SW 1271 (cell line): Measurements from ENCODE around the gene LENG9.

ENCODE experiments used
- DNase-seq, 2 experiments: peaks; one replicate each; lab custom pipeline; 2025; lab: John Stamatoyannopoulos, UW

Gene LENG9

DNA sequence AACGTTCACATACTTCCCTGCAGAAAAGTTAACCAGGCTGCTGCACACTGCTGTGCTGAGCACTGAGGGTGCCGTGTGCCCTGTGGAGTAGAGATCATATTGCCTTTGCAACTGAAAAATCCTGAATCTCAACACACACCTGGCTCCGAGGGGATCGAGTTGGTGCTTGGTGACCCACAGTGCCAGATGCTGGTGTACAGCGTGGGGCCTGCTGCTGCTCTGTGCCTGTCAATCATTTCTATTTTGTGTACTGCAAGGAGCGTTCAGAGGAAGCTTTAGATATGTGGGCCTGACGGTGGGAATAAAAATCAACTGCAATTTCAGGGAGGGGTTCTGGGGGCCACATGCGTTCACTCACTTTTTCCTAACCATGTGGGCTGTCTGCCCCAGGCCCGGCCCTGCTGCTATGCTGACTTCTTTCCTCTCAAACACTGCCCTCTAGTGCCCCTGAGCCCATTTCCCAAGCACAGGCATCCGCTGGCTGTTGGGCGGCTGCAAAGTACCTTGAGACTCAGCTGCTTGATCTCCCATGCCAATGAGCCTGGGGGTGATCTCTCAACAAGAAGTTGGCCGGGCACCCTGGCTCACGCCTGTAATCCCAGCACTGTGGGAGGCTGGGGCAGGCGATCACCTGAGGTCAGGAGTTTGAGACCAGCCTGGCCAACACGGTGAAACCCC is 24.3 kb downstream of the LENG9 start:
- no peak for DNase-seq

GRCh38 chr19:54436628-54437252 is 26.8 kb downstream of the LENG9 start:
- no peak for DNase-seq

DNA sequence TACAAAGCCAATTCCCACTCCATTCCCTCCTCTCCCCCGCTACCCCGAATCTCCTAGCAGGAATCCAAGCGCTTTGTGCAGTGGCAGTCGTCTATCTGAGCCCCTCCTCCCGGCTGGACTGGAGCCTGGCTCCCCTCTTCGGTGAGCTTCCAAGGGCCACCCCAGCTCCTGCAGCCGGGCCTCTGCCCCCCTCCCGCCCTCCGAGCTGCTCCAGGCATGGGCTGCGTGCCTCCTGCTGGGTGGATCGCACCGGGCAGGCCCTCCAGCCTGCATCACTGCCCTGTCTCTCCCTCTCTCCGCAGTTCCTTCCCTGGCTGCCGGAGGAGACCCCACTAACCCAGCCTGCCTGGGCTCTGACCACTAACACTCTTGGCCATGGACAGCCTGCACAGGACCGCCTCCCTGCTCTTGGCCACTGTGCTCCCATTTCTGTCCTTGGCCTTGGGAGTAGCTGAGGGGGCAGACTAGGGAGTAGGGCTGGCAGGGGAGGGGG is 27.5 kb downstream of the LENG9 start:
- no peak for DNase-seq

GRCh38 chr19:54435551-54436016 is 28.0 kb downstream of the LENG9 start:
- no peak for DNase-seq

GRCh38 chr19:54434873-54435214 is 28.7 kb downstream of the LENG9 start:
- DNase-seq: no peak

DNA sequence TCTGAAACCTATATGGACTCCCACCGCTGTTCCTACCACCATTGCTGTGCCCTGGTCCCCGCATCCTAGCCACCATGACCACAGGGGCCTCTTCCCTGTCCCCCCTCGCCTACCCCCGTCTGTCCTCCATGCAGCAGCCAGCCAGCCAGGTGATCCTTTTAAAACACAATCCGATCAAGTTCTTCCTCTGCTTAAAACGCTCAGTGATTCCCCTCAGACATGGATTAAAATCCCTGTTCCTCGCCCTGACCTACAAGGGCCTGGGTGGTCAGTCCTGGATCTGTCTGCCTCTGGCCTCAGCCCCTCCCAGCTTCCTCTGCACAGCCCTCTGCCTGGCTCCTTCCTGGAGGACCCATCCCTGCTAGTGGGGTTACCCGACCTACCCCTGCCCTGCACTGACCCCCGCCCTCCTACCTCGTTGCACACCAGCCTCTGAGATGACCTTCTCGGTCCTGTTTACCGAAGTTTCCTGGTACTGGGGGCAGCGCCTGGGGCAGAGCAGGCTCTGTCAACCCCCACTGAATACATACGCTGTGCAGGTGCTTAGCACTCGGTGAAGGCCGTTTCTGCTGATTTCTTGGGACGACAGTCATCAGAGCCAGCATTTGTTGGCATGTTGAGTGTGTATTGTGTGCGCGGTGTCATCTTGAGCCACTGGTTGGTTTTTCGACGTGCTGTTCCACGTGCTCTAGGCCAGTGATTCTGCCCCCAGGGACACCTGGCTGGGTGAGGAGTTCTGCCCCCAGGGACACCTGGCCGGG is 29.3 kb downstream of the LENG9 start:
- DNase-seq: no peak

GRCh38 chr19:54433697-54434096 is 29.9 kb downstream of the LENG9 start:
- DNase-seq: no peak

DNA sequence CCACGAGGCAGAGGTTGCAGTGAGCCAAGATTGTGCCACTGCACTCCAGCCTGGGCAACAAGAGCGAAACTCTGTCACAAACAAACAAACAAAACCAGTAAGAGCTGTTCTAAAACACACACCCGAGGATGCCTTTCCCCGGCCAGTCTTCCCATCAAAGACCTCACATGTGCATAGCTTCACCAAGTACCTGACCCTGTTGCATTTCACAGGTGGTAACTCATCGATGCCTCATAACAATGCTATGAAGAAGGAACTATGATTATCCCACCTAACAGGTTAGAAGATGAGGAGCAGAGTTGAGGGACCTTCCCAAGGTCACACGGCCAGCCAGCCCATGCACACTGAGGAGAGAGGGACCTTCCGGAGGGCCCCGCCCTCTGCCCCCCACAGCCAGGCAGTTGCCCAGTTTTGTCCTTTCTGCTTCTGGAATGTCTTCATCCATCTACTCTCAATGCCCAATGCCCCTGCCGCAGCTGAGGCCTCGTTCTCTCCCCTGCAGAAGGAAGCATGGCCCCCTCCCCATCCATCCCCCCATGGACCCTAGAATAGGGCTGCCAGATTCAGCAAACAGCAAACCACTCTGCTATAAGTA is 31.3 kb downstream of the LENG9 start:
- no peak for DNase-seq

DNA sequence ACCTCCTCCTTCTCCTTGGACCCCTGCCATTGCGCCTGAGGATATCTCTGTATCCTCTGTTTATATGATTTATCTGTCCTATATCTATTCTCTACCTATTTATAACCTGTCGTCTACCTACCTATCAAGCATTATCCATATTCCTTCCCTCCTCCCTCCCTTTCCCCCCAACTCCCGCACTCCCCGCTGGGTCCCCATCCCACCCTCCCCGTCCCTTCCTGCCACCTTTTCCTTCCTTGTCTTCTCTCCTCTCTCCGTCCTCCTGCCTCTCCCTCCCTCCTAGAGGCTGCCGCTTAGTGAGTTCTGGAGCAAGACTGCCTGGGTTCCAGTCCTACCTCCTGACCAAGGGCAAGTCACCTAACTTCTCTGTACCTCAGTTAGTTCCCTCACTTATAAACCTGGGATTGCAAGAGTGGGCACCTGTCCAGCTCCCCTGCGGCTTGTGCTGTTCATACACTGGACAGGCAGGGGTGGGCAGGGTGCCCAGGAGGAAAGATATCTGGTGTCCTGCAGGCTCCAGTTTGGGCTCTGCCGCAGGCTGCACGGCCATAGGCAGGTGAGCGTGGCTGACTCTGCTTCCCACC is 32.2 kb downstream of the LENG9 start:
- DNase-seq: no peak

DNA sequence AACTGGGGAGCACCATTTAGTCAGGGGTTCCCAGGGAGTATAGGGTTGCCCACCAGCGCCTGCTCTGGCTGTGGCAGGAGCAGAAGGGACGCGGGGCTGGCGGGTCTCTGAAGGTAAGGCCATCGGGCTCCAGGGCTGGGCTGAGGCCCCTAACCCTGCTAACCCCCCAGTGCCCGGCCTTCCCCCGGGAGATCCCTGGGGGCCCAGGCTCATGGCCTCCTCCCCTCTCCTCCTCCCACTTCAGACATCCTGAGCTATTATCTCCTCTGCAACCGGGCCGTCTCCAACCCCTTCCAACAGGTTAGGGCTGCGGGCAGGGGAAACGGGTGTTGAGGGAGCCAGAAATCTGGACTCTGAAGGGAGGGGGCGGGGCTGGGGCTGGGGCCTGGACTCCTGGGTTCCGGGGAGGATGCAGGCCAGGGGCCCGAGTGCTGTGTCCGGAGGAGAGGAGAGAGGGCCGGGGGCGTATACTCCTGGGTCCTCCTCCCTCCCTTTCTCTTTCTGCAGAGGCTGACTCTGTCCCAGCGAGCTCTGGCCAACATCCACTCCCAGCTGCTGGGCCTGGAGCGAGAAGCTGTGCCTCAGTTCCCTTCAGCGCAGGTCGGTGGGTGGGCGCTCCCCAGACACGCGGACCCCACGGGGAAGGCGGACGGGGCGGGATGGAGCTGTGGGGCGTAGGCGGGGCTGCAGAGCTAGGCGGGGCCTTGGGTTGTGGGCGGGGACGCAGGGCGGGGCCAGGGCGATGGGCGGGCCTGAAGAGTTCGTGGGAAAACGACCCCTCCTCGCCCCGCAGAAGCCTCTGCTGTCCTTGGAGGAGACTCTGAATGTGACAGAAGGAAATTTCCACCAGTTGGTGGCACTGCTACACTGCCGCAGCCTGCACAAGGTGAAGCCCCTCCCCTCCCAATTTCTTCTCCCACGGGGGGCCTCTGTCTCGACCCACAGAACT is 33.0 kb downstream of the LENG9 start:
- DNase-seq: no peak

DNA sequence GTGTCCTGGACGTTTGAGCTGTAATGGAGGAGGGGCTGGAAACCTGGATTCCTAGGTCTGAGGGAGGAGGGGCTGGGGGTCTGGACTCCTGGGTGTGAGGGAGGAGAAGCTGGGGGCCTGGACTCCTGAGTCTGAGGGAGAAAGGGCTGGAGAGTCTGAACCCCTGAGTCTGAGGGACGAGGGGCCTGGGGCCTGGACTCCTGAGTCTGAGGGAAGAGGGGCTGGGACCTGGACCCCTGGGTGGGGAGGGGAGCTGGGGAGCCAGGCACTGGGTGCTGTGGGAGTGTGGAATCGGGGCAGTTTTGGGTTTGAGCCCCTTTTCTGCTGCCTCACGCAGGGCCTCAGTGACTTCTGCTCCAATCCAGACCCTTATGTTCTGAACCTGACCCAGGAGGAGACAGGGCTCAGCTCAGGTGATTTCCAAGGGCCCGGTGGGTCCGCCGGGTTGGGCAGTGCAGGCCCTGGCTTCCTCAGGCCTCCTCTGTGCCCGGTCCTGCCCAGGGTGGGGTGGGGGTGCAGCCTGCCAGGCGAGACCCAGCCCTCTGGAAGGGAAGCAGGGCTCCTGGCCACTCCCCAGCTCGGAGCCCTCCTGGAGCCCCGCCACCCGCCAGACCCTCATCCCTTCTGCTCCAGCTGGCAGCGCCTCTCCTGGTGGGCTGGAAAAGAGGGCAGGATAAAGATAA is 33.9 kb downstream of the LENG9 start:
- no peak for DNase-seq

- DNase-seq: no peak
Observed at GRCh38 chr19:54429176-54429495, 34.4 kb downstream of the LENG9 start.

- DNase-seq: no peak
Observed at GRCh38 chr19:54428323-54429175, 35.0 kb downstream of the LENG9 start.

GRCh38 chr19:54427586-54427985 is 36.0 kb downstream of the LENG9 start:
- no peak for DNase-seq

GRCh38 chr19:54426291-54426931 is 37.2 kb downstream of the LENG9 start:
- no peak for DNase-seq

DNA sequence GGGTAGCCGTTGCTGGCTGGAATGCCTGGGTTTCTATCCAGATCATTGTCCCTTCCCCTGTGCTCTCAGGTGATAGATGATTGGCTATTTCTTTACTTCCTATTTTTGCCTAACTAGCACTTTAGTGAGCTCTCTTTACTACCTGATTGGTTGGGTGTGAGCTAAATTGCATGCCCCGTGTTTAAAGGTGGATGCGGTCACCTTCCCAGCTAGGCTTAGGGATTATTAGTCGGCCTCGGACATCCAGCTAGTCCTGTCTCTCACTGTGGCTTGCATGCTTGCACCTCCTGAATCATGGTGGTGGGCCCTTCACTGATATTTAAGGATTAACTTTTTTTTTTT is 38.2 kb downstream of the LENG9 start:
- DNase-seq: no peak

DNA sequence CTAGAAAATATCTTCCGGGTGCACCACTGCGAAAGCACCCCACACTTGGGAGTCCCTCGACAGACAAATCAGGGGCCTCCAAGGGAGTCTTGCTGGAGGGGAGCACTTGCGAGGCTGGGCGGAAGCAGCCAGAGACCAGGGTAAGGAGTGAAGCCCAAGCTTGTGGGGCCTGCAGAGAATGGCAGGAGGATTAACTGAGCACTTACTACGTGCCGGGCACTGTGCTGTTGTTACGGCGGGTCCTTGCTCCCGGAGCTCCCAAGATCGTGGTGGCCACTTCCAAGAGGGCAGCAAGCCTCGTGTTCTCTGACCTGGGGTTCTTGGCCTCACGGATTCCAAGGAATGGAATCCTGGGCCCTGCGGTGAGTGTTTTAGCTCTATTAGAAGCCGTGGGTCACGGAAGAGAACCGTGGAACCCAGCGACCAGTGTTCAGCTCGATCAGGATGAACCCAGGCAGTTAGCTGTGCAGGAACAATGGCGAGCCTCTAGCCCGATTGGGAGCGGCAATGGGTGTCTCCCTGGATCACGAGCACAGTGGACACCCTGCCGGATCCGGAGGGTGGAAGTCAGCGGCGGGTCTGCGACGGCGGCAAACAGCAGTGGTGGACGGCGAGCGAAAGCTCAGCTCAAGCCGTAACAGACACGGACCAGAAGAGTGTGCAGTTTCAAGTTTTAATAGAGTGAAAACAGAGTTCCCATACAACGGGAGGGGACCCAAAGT is 38.8 kb downstream of the LENG9 start:
- no peak for DNase-seq

GRCh38 chr19:54424201-54424600 is 39.4 kb downstream of the LENG9 start:
- no peak for DNase-seq

GRCh38 chr19:54422136-54422535 is 41.4 kb downstream of the LENG9 start:
- DNase-seq: no peak
